LNCAP (cell line): ENCODE measurements around the gene GMDS.

ENCODE experiments used
- TF ChIP-seq, protein P1 (sequence below): fragments of 450-650 bp; IDR thresholded peaks from 2 replicates; pipeline ENCODE4 v1.5.1; 2017; ENCODE audit warnings: mild to moderate bottlenecking

Gene GMDS

GRCh38 chr6:1821164-1821512 lies 424.3 kb downstream of the GMDS start:
- TF ChIP-seq, protein P1, sequence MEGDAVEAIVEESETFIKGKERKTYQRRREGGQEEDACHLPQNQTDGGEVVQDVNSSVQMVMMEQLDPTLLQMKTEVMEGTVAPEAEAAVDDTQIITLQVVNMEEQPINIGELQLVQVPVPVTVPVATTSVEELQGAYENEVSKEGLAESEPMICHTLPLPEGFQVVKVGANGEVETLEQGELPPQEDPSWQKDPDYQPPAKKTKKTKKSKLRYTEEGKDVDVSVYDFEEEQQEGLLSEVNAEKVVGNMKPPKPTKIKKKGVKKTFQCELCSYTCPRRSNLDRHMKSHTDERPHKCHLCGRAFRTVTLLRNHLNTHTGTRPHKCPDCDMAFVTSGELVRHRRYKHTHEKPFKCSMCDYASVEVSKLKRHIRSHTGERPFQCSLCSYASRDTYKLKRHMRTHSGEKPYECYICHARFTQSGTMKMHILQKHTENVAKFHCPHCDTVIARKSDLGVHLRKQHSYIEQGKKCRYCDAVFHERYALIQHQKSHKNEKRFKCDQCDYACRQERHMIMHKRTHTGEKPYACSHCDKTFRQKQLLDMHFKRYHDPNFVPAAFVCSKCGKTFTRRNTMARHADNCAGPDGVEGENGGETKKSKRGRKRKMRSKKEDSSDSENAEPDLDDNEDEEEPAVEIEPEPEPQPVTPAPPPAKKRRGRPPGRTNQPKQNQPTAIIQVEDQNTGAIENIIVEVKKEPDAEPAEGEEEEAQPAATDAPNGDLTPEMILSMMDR: no peak

DNA sequence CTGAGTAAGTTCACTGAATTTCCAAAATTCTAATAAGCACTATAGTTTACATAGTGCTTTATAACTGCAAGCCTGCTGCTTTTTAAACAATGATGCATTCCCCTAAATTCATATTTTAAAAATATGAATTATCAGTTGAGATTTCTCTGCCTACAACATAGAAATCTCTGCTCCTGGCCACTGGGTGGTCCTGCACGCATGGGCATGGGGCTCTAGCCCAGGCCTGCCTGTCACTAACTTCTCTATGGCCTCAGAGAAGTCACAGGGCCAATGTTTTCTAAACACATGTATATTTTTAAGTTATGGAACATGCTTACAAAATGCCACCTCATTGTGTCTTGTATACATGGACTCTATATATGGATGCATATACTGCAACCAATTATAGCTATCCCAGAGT lies 424.7 kb downstream of the GMDS start:
- TF ChIP-seq, protein P1: no peak

DNA sequence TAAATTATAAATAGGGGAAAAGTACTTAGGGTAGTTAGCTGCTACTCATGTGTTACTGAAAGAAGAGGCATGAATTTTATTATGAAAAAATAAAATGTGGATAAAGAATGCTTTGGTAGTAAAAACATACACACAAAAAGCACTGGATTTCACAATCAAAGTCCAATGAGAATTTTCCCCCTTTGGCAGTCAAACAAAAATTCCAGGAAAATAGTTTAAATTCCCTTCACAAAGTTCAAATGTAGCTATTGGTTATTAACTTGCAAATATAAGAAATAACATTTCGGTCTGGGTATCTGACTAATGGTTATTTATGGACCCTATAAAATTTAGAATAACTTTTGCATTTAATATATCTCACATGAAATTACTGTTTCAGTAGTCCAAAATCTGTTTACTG lies 425.2 kb downstream of the GMDS start:
- TF ChIP-seq, protein P1: no peak

GRCh38 chr6:1819007-1819406 lies 426.4 kb downstream of the GMDS start:
- TF ChIP-seq, protein P1: no peak

DNA sequence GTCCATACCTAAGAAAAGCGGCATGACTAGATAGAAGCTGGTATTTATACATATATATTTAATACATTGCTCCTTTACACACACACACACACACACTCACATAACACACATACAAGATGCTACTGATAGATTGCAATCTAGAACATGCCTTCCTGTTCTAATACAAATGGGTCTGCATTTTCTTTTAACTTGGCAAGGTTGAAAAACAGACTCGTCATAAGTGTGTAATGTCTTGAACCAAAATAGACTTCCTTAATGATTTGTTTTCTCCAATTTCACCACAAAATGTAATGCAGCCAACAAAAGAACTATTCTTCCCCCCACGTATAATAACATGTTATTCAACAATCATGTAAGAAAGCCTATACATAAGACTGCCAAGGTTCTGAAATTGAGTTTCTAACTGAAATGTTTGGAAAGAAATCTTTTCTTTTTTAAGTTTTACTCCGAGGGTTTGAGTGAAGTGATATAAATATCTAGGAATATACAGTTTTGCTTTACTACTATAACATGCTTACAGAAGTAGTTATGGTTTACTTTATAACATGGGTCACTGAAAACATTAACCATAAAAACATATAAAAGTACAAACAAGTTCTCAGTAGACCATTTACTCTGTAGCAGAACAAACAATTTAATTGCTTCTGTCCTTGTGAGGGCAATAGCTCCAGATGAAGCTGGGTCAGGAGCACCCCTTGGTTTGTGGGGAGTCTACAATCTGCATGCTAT lies 428.2 kb downstream of the GMDS start:
- TF ChIP-seq, protein P1: no peak

- TF ChIP-seq, protein P1: no peak
Measured at GRCh38 chr6:1815827-1816452, 429.5 kb downstream of the GMDS start.

DNA sequence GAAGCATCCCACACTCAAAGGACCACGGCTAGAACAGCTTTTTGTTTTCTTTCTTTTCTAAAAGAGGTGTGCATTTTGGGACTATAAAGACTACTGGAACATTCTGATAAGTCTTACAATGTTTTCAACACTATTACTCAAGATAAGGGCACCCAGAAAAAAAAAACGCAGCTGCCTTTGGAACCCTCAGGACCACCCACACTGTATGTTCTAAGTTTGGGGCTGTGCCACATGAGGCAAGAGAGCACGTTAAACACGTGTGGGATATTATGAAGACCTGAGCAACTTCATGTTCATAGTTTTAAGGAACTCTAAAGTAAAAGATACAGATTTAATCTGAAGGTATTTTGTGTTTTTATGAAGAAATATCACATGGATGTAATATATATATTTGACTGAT lies 431.1 kb downstream of the GMDS start:
- TF ChIP-seq, protein P1: no peak
